ENCODE measurements around the gene KLF6. TPM values are rescaled to one million over a fixed set of nuclear protein-coding genes. Genes with fewer than 3 reads are reported as not detected.
A peak's percentile ranks its signal among the peaks of the same experiment; 100 is the strongest.

KLF6 gene
- total and polyA plus RNA-seq, 9 of the 15 experiments (the other 6 are each of a cell fraction or from before 2014, with no cell fraction given): 3.2 to 23.9 (median 8.0) TPM

DNA sequence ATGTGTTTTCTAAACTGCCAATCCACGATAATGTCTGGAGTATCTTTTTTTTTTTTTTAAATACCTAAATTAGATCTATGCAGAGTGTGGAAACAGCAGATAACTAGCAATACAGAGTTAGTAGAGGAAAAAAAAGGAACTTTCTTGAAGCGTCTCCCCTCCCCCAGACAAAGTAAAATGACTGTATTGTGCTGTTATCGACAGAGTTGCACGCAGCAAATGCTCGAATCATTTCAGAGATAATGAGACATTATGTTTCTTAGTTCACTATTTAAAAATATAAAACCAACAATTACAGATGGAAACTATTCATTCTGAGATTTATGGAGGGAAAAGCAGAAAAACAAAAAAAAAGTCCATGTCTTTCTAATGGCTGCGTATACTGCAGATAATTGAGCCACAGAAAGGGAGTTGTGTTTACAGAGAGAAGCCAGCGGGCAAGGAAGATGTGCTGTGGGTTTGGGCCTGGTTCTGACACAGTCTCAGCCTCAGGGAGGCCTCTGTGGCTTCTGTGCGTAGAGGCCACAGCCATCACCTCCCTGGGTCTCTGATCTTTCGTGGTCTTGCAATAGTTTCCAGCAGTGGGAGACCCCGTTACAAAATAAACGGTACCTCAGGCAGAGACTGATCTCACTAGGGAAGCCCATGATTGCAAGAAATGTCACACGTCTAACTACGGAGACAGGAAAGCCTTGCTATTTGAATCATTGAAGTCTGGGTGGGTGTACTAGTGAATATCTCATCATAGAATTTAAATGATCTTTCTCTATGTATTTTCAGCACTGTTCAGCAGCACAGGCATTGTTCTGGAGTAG is 19.1 kb upstream of the KLF6 start (continued):
- TF ChIP-seq, protein P1, sequence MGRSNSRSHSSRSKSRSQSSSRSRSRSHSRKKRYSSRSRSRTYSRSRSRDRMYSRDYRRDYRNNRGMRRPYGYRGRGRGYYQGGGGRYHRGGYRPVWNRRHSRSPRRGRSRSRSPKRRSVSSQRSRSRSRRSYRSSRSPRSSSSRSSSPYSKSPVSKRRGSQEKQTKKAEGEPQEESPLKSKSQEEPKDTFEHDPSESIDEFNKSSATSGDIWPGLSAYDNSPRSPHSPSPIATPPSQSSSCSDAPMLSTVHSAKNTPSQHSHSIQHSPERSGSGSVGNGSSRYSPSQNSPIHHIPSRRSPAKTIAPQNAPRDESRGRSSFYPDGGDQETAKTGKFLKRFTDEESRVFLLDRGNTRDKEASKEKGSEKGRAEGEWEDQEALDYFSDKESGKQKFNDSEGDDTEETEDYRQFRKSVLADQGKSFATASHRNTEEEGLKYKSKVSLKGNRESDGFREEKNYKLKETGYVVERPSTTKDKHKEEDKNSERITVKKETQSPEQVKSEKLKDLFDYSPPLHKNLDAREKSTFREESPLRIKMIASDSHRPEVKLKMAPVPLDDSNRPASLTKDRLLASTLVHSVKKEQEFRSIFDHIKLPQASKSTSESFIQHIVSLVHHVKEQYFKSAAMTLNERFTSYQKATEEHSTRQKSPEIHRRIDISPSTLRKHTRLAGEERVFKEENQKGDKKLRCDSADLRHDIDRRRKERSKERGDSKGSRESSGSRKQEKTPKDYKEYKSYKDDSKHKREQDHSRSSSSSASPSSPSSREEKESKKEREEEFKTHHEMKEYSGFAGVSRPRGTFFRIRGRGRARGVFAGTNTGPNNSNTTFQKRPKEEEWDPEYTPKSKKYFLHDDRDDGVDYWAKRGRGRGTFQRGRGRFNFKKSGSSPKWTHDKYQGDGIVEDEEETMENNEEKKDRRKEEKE (IDR thresholded peaks at IDR 0.05; ENCODE audit: borderline replicate concordance in 1 of 2, control insufficient read depth in 1 of 2, low read depth in 2 of 2, low read length in 1 of 2): no peak
- TF ChIP-seq ARHGAP35 (IDR thresholded peaks at IDR 0.05; ENCODE audit: partially characterized antibody): no peak
- TF ChIP-seq TAF7 (tag; IDR thresholded peaks at IDR 0.05): no peak
- TF ChIP-seq, protein P2, sequence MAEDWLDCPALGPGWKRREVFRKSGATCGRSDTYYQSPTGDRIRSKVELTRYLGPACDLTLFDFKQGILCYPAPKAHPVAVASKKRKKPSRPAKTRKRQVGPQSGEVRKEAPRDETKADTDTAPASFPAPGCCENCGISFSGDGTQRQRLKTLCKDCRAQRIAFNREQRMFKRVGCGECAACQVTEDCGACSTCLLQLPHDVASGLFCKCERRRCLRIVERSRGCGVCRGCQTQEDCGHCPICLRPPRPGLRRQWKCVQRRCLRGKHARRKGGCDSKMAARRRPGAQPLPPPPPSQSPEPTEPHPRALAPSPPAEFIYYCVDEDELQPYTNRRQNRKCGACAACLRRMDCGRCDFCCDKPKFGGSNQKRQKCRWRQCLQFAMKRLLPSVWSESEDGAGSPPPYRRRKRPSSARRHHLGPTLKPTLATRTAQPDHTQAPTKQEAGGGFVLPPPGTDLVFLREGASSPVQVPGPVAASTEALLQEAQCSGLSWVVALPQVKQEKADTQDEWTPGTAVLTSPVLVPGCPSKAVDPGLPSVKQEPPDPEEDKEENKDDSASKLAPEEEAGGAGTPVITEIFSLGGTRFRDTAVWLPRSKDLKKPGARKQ (CRISPR knock-in tag; IDR thresholded peaks at IDR 0.05): no peak
- TF ChIP-seq CCNT2 (IDR thresholded peaks at IDR 0.05; ENCODE audit: borderline replicate concordance, extremely low read depth, insufficient read length, low read depth, low read length): peak; percentile 97
- TF ChIP-seq, protein P3, sequence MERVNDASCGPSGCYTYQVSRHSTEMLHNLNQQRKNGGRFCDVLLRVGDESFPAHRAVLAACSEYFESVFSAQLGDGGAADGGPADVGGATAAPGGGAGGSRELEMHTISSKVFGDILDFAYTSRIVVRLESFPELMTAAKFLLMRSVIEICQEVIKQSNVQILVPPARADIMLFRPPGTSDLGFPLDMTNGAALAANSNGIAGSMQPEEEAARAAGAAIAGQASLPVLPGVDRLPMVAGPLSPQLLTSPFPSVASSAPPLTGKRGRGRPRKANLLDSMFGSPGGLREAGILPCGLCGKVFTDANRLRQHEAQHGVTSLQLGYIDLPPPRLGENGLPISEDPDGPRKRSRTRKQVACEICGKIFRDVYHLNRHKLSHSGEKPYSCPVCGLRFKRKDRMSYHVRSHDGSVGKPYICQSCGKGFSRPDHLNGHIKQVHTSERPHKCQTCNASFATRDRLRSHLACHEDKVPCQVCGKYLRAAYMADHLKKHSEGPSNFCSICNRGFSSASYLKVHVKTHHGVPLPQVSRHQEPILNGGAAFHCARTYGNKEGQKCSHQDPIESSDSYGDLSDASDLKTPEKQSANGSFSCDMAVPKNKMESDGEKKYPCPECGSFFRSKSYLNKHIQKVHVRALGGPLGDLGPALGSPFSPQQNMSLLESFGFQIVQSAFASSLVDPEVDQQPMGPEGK (CRISPR knock-in tag; IDR thresholded peaks at IDR 0.05; ENCODE audit: borderline replicate concordance): no peak
- TF ChIP-seq, protein P4, sequence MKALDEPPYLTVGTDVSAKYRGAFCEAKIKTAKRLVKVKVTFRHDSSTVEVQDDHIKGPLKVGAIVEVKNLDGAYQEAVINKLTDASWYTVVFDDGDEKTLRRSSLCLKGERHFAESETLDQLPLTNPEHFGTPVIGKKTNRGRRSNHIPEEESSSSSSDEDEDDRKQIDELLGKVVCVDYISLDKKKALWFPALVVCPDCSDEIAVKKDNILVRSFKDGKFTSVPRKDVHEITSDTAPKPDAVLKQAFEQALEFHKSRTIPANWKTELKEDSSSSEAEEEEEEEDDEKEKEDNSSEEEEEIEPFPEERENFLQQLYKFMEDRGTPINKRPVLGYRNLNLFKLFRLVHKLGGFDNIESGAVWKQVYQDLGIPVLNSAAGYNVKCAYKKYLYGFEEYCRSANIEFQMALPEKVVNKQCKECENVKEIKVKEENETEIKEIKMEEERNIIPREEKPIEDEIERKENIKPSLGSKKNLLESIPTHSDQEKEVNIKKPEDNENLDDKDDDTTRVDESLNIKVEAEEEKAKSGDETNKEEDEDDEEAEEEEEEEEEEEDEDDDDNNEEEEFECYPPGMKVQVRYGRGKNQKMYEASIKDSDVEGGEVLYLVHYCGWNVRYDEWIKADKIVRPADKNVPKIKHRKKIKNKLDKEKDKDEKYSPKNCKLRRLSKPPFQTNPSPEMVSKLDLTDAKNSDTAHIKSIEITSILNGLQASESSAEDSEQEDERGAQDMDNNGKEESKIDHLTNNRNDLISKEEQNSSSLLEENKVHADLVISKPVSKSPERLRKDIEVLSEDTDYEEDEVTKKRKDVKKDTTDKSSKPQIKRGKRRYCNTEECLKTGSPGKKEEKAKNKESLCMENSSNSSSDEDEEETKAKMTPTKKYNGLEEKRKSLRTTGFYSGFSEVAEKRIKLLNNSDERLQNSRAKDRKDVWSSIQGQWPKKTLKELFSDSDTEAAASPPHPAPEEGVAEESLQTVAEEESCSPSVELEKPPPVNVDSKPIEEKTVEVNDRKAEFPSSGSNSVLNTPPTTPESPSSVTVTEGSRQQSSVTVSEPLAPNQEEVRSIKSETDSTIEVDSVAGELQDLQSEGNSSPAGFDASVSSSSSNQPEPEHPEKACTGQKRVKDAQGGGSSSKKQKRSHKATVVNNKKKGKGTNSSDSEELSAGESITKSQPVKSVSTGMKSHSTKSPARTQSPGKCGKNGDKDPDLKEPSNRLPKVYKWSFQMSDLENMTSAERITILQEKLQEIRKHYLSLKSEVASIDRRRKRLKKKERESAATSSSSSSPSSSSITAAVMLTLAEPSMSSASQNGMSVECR (CRISPR knock-in tag; IDR thresholded peaks at IDR 0.05): no peak
- TF ChIP-seq BACH1 (tag; IDR thresholded peaks at IDR 0.05): no peak
- TF ChIP-seq, protein P5, sequence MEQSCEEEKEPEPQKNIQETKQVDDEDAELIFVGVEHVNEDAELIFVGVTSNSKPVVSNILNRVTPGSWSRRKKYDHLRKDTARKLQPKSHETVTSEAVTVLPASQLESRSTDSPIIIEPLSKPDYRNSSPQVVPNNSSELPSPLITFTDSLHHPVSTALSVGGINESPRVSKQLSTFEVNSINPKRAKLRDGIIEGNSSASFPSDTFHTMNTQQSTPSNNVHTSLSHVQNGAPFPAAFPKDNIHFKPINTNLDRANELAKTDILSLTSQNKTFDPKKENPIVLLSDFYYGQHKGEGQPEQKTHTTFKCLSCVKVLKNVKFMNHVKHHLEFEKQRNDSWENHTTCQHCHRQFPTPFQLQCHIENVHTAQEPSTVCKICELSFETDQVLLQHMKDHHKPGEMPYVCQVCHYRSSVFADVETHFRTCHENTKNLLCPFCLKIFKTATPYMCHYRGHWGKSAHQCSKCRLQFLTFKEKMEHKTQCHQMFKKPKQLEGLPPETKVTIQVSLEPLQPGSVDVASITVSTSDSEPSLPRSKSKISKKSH (CRISPR knock-in tag; IDR thresholded peaks at IDR 0.05): no peak

Measured in K562 (cell line).